ENCODE results near the gene CEP83.
"Not testable (repeated sequence)": the region's sequence is repeated elsewhere in the genome, so short reads cannot be mapped to it uniquely, and the experiment has no call there.

The CEP83 gene

GRCh38 chr12:94459728-94460615 lies at the start of gene CEP83:
Gene CEP83, minus strand, starts transcription at chr12:94459867. Its CDS starts 47,377 bp downstream, at chr12:94412490.
- DNase-seq, result peak; percentile 92 to 100 (median 98)
- intact Hi-C loops (cut with DNase I), result no loop called here

- intact Hi-C loops (cut with DNase I), result no loop called here
These were observed 49.6 kb upstream of the CEP83 start for GRCh38 chr12:94509317-94509716.

DNA sequence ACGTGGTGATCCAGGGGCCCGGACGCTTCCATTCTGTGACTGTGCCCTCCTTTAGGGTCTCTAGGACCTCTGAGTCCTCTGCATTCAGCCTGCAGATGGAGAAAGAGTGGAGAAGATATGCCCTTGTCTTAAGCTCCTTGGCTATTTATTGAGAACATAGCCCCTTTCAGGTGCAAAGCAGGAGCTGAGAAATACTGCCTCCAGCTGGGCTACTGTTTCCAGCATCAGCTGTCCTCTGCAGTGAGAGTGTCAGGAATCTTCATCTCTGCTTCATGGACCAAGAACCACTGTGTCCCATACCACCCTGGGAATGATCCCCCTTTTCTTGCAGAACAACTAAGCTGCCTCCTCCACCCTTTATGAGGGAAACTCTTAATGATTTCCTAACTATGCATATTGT lies 47.8 kb upstream of the CEP83 start:
- intact Hi-C loops (cut with DNase I), result no loop called here
- no peak for DNase-seq

More at GRCh38 chr12:94509317-94509716, 49.6 kb upstream of the CEP83 start:
- DNase-seq, result no peak

- DNase-seq, result no peak
- intact Hi-C loops (cut with DNase I), result no loop called here
These were observed 44.7 kb upstream of the CEP83 start for GRCh38 chr12:94504386-94504785.

GRCh38 chr12:94503619-94504018 lies 44.0 kb upstream of the CEP83 start:
- intact Hi-C loops (cut with DNase I), result no loop called here
- no peak for DNase-seq

DNA sequence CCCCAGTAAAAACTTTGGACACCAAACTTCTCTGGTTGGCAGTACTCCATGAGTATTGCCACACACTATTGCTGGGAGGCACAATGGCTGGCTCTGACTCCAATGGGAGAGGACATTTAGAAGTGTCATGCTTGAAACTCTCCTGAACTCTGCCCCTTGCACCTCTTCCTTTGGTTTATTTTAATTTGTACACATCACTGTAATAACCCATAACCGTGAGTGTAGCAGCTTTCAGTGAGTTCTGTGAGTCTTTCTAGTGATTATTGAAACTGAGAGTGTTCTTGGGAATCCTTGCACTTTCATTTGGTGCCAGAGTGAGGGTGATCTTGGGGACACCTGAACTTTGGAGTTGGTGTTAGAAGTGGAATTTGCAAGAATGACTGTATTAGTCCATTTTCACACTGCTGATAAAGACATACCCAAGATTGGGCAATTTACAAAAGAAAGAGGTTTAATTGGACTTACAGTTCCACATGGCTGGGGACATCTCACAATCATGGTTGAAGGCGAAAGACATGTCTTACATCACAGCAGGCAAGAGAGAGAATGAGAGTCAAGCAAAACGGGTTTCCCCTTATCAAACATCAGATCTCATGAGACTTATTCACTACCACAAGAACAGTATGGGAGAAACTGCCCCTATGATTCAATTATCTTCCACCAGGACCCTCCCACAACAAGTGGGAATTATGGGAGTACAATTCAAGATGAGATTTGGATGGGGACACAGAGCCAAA lies 41.3 kb upstream of the CEP83 start:
- DNase-seq, result no peak
- intact Hi-C loops (cut with DNase I), result no loop called here

DNA sequence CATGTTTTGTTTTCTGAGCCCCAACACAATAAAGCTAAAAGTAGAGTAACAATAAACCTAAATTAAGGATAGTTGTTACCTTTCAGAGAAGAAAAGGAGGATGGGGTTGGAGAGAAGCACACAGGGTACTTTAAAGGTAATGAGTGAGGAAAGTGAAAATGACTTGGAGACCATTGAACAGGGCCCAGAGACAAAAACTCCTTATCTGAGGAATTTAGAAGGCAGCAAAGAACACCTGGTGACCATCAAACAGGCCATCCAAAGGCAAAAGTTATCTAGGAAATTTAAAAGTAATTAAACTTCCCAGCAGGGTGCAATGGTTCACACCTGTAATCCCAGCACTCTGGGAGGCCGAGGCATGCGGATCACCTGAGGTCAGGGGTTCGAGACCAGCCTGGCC lies 39.0 kb upstream of the CEP83 start:
- no peak for DNase-seq
- intact Hi-C loops (cut with DNase I), result no loop called here

DNA sequence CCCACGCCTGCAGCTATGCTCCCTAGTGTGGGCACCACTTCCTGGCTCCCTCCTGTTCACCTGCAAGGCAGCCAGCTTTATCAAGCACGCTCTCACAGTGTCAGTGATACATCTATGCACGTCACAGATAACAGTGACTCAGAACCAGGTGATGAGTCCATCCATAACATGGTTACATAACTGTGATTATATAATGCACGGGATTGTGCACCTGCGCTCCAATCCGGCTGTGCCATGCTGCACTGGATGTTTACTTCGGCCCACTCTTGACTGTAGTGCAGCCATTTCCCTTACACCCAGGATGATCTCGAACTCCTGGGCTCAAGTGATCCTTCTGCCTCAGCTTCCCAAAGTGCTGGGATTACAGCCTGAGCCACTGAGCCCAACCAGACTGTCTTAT lies 38.4 kb upstream of the CEP83 start:
- intact Hi-C loops (cut with DNase I), result no loop called here
- no peak for DNase-seq

- DNase-seq, result no peak
- intact Hi-C loops (cut with DNase I), result no loop called here
These were observed 35.9 kb upstream of the CEP83 start for GRCh38 chr12:94495445-94496115.

DNA sequence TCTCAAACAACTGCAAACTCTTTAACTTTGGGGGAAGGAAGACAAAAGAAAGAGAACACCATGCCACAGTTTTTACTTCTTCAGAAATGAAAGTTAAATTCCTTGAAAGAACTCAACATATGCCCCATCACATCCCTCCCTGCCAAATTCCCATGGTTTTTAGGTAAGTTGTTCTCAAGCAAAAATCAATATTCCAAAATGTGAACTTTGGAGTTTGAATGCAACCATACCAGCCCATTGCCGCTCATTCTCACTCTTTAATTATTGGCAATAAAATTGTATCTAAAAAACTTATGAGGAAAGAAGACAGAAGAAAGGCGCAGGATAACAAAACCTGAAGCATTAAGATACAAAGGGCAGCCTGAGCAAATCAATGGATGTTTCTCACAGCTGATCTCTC lies 31.8 kb upstream of the CEP83 start:
- intact Hi-C loops (cut with DNase I), result no loop called here
- DNase-seq, result no peak

DNA sequence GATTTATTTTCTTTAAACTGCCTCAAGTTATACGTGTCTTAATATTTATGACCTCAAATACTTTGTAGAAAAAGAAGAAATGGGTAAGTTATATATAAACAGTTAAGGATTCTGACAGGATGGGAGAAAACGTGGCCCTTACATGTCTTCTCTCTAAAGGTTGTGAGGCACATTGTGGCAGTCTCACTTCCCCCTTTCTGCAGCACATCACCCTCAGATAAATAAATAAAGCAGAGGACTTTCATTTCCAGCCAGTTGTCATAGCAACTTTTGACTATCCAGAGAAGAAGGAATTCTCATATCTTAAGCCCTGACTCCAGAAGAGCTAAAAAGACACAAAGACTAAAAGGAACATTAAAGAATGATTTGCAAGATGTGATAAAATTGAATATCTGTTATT lies 28.8 kb upstream of the CEP83 start:
- no peak for DNase-seq
- intact Hi-C loops (cut with DNase I), result no loop called here

DNA sequence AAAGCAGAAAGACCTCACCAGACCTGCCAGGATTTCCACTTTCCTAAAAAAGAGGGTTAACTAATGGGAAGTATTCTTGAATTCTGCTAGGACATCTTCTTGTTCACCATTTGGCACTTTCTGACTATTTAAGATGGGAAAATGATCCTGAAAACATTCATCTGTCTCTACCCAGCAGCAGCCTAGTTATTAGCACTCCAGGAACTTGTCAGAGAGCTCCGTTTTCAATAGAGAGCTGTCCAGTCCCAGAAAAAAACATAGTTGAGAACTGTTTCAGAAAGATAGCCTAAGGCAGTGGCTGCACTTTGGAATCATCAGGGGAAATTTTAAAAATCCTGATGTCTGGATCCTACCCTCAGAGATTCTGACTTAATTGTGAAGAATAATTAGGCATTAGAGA lies 22.1 kb upstream of the CEP83 start:
- intact Hi-C loops (cut with DNase I), result no loop called here

DNA sequence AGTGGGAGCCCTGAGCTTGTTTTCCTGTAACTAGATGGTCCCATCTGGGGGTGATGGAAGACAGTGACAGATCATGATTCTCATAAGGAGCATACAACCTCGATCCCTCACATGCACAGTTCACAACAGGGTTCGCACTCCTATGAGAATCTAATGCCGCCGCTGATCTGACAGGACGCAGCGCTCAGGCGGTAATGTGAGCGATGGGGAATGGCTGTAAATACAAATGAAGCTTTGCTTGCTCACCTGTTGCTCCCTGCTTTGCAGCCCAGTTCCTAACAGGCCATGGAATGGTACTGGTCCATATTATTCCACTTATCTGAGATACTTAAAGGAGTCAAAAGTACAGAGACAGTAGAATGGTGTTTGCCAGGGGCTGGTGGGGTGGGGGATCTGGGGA lies 9.9 kb upstream of the CEP83 start:
- DNase-seq, result no peak
- intact Hi-C loops (cut with DNase I), result no loop called here

More for the DNA sequence above, 22.1 kb upstream of the CEP83 start:
- no peak for DNase-seq

GRCh38 chr12:94460616-94460959 lies 921 bp upstream of the CEP83 start:
- DNase-seq, result no peak
- intact Hi-C loops (cut with DNase I), result no loop called here

DNA sequence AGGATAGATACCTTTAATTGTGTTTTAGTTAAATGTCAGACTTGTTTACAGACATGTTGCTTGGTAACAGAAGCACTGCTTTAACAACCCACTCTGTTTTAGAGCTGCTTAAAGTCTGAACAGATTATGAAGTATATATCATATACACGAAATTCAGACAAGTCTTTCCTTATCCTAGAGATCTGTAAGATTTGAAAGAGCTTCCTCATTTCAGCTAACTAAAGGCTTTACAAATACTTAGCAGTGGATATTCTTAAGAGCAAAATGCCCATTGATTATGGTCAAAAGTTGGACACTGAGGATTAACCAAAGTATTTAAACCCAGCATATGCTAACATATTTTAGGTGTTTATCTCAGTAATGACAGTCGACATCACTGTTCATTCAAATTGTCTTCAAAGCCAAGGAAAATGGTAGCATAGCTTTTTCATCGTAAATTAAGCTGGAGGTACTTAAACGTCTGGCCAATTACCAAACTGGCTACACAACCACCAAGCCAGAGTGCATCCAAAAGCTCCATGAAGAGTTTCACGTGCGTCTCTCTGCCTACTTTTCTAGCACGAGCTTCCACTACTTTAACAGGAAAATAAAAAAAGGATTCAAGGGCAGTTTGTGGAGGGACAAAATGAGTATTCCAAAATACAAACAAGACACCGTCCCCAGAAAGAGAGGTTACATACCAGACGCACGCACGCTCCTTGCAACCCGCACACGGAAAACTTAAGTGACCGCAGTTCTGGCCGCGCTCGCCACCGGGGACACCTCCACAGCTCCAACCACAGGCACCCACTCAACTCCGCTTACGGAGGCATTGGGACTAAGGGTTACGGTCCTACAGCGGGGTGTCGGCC lies 565 bp downstream of the CEP83 start:
- intact Hi-C loops (cut with DNase I), result no loop called here
- DNase-seq, result no peak

- intact Hi-C loops (cut with DNase I), result no loop called here
- DNase-seq, result no peak
These were observed 2.4 kb downstream of the CEP83 start for GRCh38 chr12:94457311-94457710.

DNA sequence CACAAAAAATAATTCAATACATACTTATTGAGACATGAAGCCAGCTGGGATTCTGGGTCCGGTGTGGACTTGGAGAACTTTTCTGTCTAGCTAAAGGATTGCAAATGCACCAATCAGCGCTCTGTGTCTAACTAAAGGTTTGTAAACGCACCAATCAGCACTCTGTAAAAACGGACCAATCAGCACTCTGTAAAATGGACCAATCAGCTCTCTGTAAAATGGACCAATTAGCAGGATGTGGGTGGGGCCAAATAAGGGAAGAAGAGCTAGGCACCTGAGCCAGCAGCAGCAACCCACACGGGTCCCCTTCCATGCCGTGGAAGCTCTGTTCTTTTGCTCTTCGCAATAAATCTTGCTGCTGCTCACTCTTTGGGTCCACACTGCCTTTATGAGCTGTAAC lies 5.3 kb downstream of the CEP83 start:
- DNase-seq; intact Hi-C loops (cut with DNase I): not testable (repeated sequence)

- DNase-seq, result no peak
- intact Hi-C loops (cut with DNase I), result no loop called here
These were observed 14.0 kb downstream of the CEP83 start for GRCh38 chr12:94445662-94446061.

- no peak for DNase-seq
- intact Hi-C loops (cut with DNase I), result no loop called here
These were observed 22.4 kb downstream of the CEP83 start for GRCh38 chr12:94437303-94437702.

- intact Hi-C loops (cut with DNase I), result loop anchor here (2.0 kb wide), 1 partner anchor 291 kb away; no protein-coding TSS in a partner anchor
- no peak for DNase-seq
These were observed 24.1 kb downstream of the CEP83 start for GRCh38 chr12:94435511-94435927.
